Smooth muscle cell of the brain vasculature (primary cell): ENCODE measurements around the gene TFAM.
A peak's percentile ranks its signal among the peaks of the same experiment; 100 is the strongest.

Experiments
- DNase-seq: peaks from one replicate; pipeline ENCODE4 v3.0.0-alpha.2; 2012; ENCODE audit warnings: low read depth, low spot score

Gene TFAM

GRCh38 chr10:58433571-58433970 lies 48.4 kb downstream of the TFAM start:
- DNase-seq = no peak

GRCh38 chr10:58435297-58435985 lies 50.2 kb downstream of the TFAM start:
- peak; percentile 95 for DNase-seq

GRCh38 chr10:58436071-58436470 lies 50.9 kb downstream of the TFAM start:
- no peak for DNase-seq

- no peak for DNase-seq
Observed at GRCh38 chr10:58438340-58438871, 53.2 kb downstream of the TFAM start.

- DNase-seq = no peak
Observed at GRCh38 chr10:58438986-58439385, 53.8 kb downstream of the TFAM start.

- no peak for DNase-seq
Observed at GRCh38 chr10:58439632-58440364, 54.6 kb downstream of the TFAM start.

- no peak for DNase-seq
Observed at GRCh38 chr10:58440484-58440883, 55.3 kb downstream of the TFAM start.

GRCh38 chr10:58444321-58444720 lies 59.1 kb downstream of the TFAM start:
- no peak for DNase-seq

- DNase-seq = no peak
Observed at GRCh38 chr10:58444876-58445275, 59.7 kb downstream of the TFAM start.

GRCh38 chr10:58448121-58448935 lies 63.1 kb downstream of the TFAM start:
- no peak for DNase-seq
